CD4-positive, alpha-beta T cell treated with Interleukin-17A for 4 hours (primary cell): ENCODE results near the gene PI4KA.
"Not testable (repeated sequence)": the region's sequence is repeated elsewhere in the genome, so short reads cannot be mapped to it uniquely, and the experiment has no call there.

Experiments
- DNase-seq: peaks from one replicate; pipeline ENCODE4 v3.0.0-alpha.2; 2020; ENCODE audit warnings: mixed read lengths

Gene PI4KA

GRCh38 chr22:20847318-20847822, 11.2 kb downstream of the PI4KA start:
- DNase-seq = no peak

- no peak for DNase-seq
These were observed 14.3 kb downstream of the PI4KA start for GRCh38 chr22:20844055-20845037.

- no peak for DNase-seq
These were observed 15.1 kb downstream of the PI4KA start for GRCh38 chr22:20843501-20843900.

GRCh38 chr22:20840646-20841371, 17.8 kb downstream of the PI4KA start:
- DNase-seq = no peak

GRCh38 chr22:20839837-20840645, 18.6 kb downstream of the PI4KA start:
- DNase-seq = no peak

GRCh38 chr22:20839354-20839753, 19.3 kb downstream of the PI4KA start:
- DNase-seq = not testable (repeated sequence)

- DNase-seq = no peak
These were observed 21.4 kb downstream of the PI4KA start for GRCh38 chr22:20836987-20837823.

GRCh38 chr22:20834725-20835124, 23.9 kb downstream of the PI4KA start:
- no peak for DNase-seq

- DNase-seq = no peak
These were observed 24.4 kb downstream of the PI4KA start for GRCh38 chr22:20834206-20834605.

GRCh38 chr22:20833225-20833665, 25.4 kb downstream of the PI4KA start:
- DNase-seq = no peak

- DNase-seq = no peak
These were observed 29.0 kb downstream of the PI4KA start for GRCh38 chr22:20829491-20830134.

GRCh38 chr22:20826373-20827152, 32.0 kb downstream of the PI4KA start:
- not testable (repeated sequence) for DNase-seq

- no peak for DNase-seq
These were observed 33.0 kb downstream of the PI4KA start for GRCh38 chr22:20825624-20826023.

GRCh38 chr22:20825216-20825615, 33.4 kb downstream of the PI4KA start:
- DNase-seq = not testable (repeated sequence)

- no peak for DNase-seq
These were observed 35.3 kb downstream of the PI4KA start for GRCh38 chr22:20823264-20823663.

GRCh38 chr22:20822240-20822639, 36.4 kb downstream of the PI4KA start:
- DNase-seq = no peak

GRCh38 chr22:20821717-20822239, 36.8 kb downstream of the PI4KA start:
- not testable (repeated sequence) for DNase-seq

- no peak for DNase-seq
These were observed 39.1 kb downstream of the PI4KA start for GRCh38 chr22:20819471-20819870.

GRCh38 chr22:20818471-20818870, 40.1 kb downstream of the PI4KA start:
- no peak for DNase-seq

- no peak for DNase-seq
These were observed 42.1 kb downstream of the PI4KA start for GRCh38 chr22:20816559-20816958.
